GM18520 (cell line): ENCODE data around the gene SMC1B.
"Not testable (repeated sequence)": the region's sequence is repeated elsewhere in the genome, so short reads cannot be mapped to it uniquely, and the experiment has no call there.

Experiments used
- ATAC-seq: cut with Tn5 transposase; IDR thresholded peaks from one replicate; pipeline ENCODE4 v1.9.1; 2021; ENCODE audit not compliant: unreplicated experiment

Gene SMC1B

DNA sequence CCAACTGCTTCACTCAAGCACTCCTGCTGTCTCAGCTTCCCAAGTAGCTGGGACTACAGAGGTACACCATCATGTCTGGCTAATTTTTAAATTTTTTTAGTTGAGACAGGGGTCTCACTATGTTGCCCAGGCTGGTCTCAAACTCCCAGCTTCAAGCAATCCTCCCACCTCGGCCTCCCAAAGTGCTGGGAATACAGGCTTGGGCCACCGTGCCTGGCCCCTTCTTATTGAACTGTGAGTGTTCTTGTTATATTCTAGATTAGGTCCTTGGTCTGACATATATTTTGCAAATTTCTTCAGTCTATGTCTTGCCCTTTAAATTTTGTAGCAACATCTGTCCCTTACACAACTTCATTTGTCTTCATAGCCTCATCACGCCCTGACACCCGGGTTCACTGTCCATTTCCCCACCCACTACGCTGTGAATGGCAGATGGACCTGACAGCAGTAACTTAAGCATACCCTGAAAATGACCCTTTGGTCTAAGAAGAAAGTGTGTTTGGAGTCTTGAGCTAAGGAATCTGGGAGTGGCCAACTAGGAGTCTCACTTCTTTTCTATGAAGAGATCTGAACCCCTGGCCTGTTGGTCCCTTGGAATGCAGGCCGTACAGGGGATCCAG, 107.8 kb downstream of the SMC1B start:
- ATAC-seq: no peak

DNA sequence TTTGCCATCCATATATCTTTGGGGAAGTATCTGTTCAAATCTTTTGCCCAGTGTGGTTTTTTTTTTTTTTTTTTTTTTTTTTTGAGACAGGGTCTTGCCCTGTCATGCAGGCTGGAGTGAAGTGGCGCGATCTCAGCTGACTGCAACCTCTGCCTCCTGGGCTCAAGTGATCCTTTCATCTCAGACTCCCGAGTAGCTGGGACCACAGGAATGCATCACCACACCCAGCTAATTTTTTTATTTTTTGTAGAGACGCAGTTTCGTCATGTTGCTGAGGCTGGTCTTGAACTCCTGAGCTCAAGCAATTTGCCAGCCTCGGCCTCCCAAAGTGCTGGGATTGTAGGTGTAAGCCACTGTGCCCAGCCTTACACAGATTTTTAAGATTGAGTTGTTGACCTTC, 108.4 kb downstream of the SMC1B start:
- no peak for ATAC-seq

DNA sequence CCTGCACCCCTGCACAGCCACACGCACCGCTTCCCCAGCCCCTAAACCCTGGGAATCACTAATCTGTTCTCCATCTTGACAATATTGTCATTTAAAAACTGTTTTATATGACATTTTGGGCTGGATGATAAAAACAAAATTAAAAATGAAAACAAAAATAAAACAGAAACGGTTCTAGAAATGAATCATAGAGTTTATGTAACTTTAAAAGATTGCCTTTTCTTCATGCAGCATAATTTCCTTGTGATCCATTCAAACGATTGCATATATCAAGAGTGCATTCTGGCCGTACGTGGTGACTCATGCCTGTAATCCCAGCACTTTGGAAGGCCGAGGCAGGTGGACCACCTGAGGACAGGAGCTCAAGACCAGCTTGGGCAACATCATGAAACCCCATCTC, 110.2 kb downstream of the SMC1B start:
- no peak for ATAC-seq

DNA sequence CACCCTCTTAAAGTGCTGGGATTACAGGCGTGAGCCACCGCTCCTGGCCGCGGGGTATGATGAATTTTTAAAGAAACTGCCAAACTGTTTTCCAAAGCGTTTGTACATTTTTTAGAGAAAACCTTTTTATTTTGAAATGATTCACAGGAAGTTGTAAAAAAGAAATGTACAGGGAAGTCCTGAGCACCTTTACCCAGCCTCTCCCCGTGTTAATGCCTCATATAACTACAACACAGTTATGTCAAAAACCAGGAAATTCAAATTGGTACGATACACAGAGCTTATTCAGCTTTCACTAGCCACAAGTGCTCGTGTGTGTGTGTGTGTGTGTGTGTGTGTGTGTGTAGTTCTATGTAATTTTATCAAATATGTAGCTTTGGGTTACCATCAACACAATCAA, 110.6 kb downstream of the SMC1B start:
- ATAC-seq: no peak

DNA sequence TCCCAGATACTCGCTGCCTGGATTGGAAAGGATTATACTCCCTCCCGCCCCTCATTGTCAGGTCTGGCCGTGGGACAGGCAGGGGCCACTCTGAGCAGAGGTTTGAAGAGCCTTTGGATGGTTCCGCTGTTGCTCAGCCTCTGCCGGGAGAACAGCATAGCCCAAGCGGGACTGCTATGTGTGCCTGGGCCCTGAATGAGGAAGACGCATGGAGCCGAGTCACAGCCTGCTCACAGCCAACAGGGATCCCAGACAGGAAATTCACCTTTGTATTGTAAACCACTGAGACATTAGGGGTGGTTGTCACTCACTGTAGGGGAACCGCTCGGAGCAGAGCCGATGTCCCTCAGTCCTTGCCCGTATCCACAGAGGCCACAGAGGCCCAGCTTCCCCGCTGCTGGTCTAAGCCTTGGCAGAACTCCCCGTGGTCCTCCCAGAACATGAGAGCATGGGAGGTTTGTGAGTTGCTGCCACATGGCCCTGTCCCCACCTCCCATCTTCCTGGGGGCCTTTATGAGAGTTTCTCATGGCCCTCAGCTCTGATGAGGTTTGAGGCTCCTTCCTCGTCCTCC, 114.4 kb downstream of the SMC1B start:
- no peak for ATAC-seq

DNA sequence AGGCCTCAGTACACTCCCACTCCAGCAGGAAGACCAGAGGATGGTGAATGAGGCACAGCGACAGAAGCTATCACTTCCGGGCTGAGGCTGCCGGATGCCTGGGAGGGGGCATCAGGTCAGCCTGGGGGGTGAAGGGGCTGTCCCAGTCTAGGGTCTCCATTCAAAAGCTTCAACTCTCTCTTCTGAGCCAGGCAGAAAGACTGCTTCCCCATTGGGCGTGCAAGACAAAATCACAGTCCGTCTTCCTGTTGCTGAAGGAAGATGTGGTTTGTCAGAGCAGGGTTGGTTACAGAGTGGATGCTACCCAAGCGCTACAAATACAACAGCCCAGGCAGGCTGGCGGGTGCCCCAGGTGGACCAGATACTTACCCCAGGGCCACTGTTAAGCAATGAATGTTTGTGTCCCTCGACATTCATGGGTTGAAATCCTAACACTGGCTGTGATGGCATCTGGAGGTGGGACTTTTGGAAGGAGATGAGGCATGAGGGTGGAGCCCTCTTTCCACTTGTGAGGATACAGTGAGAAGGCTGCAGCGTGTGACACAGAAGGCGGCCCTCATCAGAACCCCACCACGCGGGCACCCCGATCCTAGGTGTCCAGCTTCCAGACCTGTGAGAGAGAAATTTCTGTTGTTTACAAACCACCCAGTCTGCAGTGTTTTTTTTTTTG, 116.6 kb downstream of the SMC1B start:
- ATAC-seq: no peak

DNA sequence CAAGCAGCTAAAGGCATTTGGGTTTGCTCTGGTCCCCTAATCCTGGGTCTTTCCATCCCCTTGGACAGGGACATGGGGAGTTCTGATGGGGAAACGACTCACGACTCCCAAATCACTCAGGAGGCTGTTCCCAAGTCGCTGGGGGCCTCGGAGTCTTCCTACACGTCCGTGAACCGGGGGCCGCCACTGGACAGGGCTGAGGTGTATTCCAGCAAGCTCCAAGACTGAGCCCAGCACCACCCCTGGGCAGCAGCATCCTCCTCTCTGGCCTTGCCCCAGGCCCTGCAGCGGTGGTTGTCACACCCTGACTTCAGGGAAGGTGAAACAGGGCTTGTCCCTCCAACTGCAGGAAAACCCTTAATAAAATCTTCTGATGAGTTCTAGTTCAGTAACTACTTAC, 117.9 kb downstream of the SMC1B start:
- ATAC-seq: no peak

DNA sequence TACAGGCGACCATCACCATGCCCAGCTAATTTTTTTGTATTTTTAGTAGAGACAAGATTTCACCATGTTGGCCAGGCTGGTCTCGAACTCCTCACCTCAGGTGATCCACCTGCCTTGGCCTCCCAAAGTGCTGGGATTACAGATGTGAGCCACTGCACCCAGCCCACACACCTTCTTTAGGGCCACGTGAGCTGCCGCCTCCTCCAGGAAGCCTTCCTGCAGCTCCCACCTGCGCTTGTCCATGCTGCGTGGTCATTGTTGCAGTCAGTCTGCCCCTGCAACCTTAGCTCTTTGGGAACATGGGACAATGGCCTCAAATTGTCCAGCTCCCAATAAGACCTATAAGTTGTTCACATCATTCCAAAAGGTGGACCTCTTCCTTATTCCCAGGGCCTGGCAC, 118.4 kb downstream of the SMC1B start:
- not testable (repeated sequence) for ATAC-seq
